WTC11 (cell line): ENCODE data around the gene SLC6A1. TPM values are rescaled to one million over a fixed set of nuclear protein-coding genes. Genes with fewer than 3 reads are reported as not detected.

Source experiments
- ATAC-seq: fragments of 200-7000 bp; cut with Tn5 transposase; 2 replicates; pipeline ENCODE4 v1.10.0; 2021; ENCODE audit warnings: mild to moderate bottlenecking, moderate library complexity
- CTCF ChIA-PET: fragments of 300-600 bp; sonication (Branson Sonifier 250); formaldehyde crosslinking; loops from one replicate; lab custom pipeline; 2021; ENCODE audit warnings: antibody characterized with exemption; lab: Charles Lee
- POLR2A ChIA-PET: fragments of 350-600 bp; sonication (Branson Sonifier 250); formaldehyde crosslinking; loops from one replicate; lab custom pipeline; 2021; ENCODE audit warnings: antibody characterized with exemption; lab: Charles Lee
- DNase-seq: peaks from one replicate; pipeline ENCODE4 v3.0.0; 2021; ENCODE audit warnings: low spot score
- H3K27ac Mint-ChIP-seq: 2 replicates; pipeline ENCODE4 v1.8.0; 2021; ENCODE audit warnings: mixed read lengths
- H3K27me3 Mint-ChIP-seq: 2 replicates; pipeline ENCODE4 v1.8.0; 2021; ENCODE audit warnings: low read depth, mild to moderate bottlenecking, moderate library complexity, mixed read lengths
- H3K36me3 Mint-ChIP-seq: 2 replicates; pipeline ENCODE4 v1.8.0; 2021; ENCODE audit warnings: mixed read lengths
- H3K4me1 Mint-ChIP-seq: 2 replicates; pipeline ENCODE4 v1.8.0; 2022; ENCODE audit warnings: mixed read lengths
- H3K4me3 Mint-ChIP-seq: 2 replicates; pipeline ENCODE4 v1.8.0; 2021; ENCODE audit warnings: mild to moderate bottlenecking, moderate library complexity, mixed read lengths
- H3K9me3 Mint-ChIP-seq: 2 replicates; pipeline ENCODE4 v1.8.0; 2021; ENCODE audit warnings: mixed read lengths
- ATF2 ChIP-seq: sonication (generic); formaldehyde crosslinking; IDR thresholded peaks from 2 replicates; pipeline ENCODE4 v1.8.1; 2022; ENCODE audit warnings: low read depth, missing genetic modification reagents, borderline replicate concordance
- ELF4 ChIP-seq: sonication (generic); formaldehyde crosslinking; IDR thresholded peaks from 2 replicates; pipeline ENCODE4 v1.8.1; 2022; ENCODE audit warnings: low read depth, mild to moderate bottlenecking, moderate library complexity, missing genetic modification reagents
- FOXJ3 ChIP-seq: sonication (generic); formaldehyde crosslinking; IDR thresholded peaks from 2 replicates; pipeline ENCODE4 v1.9.0; 2021; ENCODE audit warnings: missing genetic modification reagents, mild to moderate bottlenecking, borderline replicate concordance
- GRHL2 ChIP-seq: fragments of 250-450 bp; sonication (Bioruptor Pico); IDR thresholded peaks from 2 replicates; pipeline ENCODE4 v1.8.0; 2022; ENCODE audit warnings: mild to moderate bottlenecking, moderate library complexity; ENCODE audit not compliant: insufficient replicate concordance, severe bottlenecking
- JUN ChIP-seq: sonication (generic); formaldehyde crosslinking; IDR thresholded peaks from 2 replicates; pipeline ENCODE4 v1.8.0; 2023; ENCODE audit warnings: mild to moderate bottlenecking, missing genetic modification reagents
- NFE2L1 ChIP-seq: sonication (generic); formaldehyde crosslinking; IDR thresholded peaks from 2 replicates; pipeline ENCODE4 v1.8.1; 2023; ENCODE audit warnings: missing genetic modification reagents
- NFYB ChIP-seq: sonication (generic); formaldehyde crosslinking; conservative IDR thresholded peaks from 2 replicates; pipeline ENCODE4 v1.8.0; 2022; ENCODE audit warnings: low read depth, missing genetic modification reagents
- NR3C1 ChIP-seq: sonication (generic); formaldehyde crosslinking; conservative IDR thresholded peaks from 2 replicates; pipeline ENCODE4 v1.8.1; 2023; ENCODE audit warnings: low read depth, mild to moderate bottlenecking, missing genetic modification reagents
- PRDM15 ChIP-seq: sonication (generic); formaldehyde crosslinking; IDR thresholded peaks from 2 replicates; pipeline ENCODE4 v1.8.0; 2022; ENCODE audit warnings: missing genetic modification reagents
- SMAD3 ChIP-seq: sonication (generic); formaldehyde crosslinking; IDR thresholded peaks from 2 replicates; pipeline ENCODE4 v1.8.0; 2022; ENCODE audit warnings: missing genetic modification reagents, mild to moderate bottlenecking, borderline replicate concordance
- TCF7 ChIP-seq: sonication (generic); formaldehyde crosslinking; IDR thresholded peaks from 2 replicates; pipeline ENCODE4 v1.8.0; 2022; ENCODE audit warnings: mild to moderate bottlenecking, low read depth, missing genetic modification reagents, moderate library complexity
- TEAD4 ChIP-seq: sonication (generic); formaldehyde crosslinking; IDR thresholded peaks from 2 replicates; pipeline ENCODE4 v1.8.0; 2022; ENCODE audit warnings: mild to moderate bottlenecking, missing genetic modification reagents
- ZNF263 ChIP-seq: sonication (generic); formaldehyde crosslinking; IDR thresholded peaks from 2 replicates; pipeline ENCODE4 v1.8.1; 2022; ENCODE audit warnings: low read depth, mild to moderate bottlenecking, moderate library complexity, missing genetic modification reagents
- ZNF396 ChIP-seq: fragments of 250-450 bp; sonication (Bioruptor Pico); IDR thresholded peaks from 2 replicates; pipeline ENCODE4 v1.8.0; 2021; ENCODE audit warnings: mild to moderate bottlenecking, moderate library complexity, borderline replicate concordance
- ZNF671 ChIP-seq: fragments of 250-450 bp; sonication (Bioruptor Pico); IDR thresholded peaks from 2 replicates; pipeline ENCODE4 v1.8.0; 2021; ENCODE audit warnings: mild to moderate bottlenecking
- ZSCAN18 ChIP-seq: fragments of 250-450 bp; sonication (Bioruptor Pico); IDR thresholded peaks from 2 replicates; pipeline ENCODE4 v2.1.2; 2022; ENCODE audit warnings: mild to moderate bottlenecking, moderate library complexity
- total RNA-seq: library from RNA; stranded (reverse); gene quantifications from 3 replicates; pipeline ENCODE4 v1.2.3, GENCODE V29; 2021

The SLC6A1 gene
- total RNA-seq, 1 experiment from 2014 or later: 0.72 TPM

GRCh38 chr3:11077466-11077865 is 84.9 kb downstream of the SLC6A1 start (continued):
- TF ChIP-seq ZSCAN18 (CRISPR knock-in tag) (no peak), GRHL2 (CRISPR knock-in tag) (no peak), ATF2 (CRISPR knock-in tag) (no peak), ZNF263 (CRISPR knock-in tag) (no peak)

GRCh38 chr3:11078826-11079515 is 86.4 kb downstream of the SLC6A1 start:
- Mint-ChIP-seq H3K9me3 (peaks cover 25% of the 10 kb centered on the region), H3K36me3 (0 out of 2 replicates have a peak, but pooled peaks cover 6% of the 10 kb centered on the region), H3K4me1 (no peaks in the 10 kb centered on the region), H3K27me3 (peaks cover 9% of the 10 kb centered on the region), H3K4me3 (no peak overlapping the region)
- no peak for DNase-seq
- no peak for ATAC-seq
- CTCF ChIA-PET: no interaction called here
- TF ChIP-seq PRDM15: no peak
- TF ChIP-seq, all 79 proteins: peak for 0
- H3K27ac Mint-ChIP-seq: no peak overlapping the region
- POLR2A ChIA-PET: no interaction called here

- H3K36me3 Mint-ChIP-seq: 0 out of 2 replicates have a peak, but pooled peaks cover 3% of the 10 kb centered on the region
- POLR2A ChIA-PET: no interaction called here
- H3K27me3 Mint-ChIP-seq: peaks cover 2% of the 10 kb centered on the region; the same call in 1 of the 2 replicates
- CTCF ChIA-PET: interaction anchor here (1.5 kb wide), 1 partner anchor 20 kb away, joined by 4 read pairs; no protein-coding TSS in a partner anchor
- H3K4me3 Mint-ChIP-seq: no peak overlapping the region
- H3K4me1 Mint-ChIP-seq: no peaks in the 10 kb centered on the region
- DNase-seq (no peak), ATAC-seq (no peak)
- TF ChIP-seq NR3C1 (CRISPR knock-in tag): no peak
- no peak for TF ChIP-seq TCF7 (CRISPR knock-in tag)
- no peak for TF ChIP-seq TEAD4 (CRISPR knock-in tag)
- no peak for TF ChIP-seq ZNF671 (CRISPR knock-in tag)
- TF ChIP-seq ZNF396 (CRISPR knock-in tag): no peak
- TF ChIP-seq SMAD3 (CRISPR knock-in tag): no peak
- no peak for TF ChIP-seq NFYB (CRISPR knock-in tag)
- TF ChIP-seq FOXJ3 (CRISPR knock-in tag): no peak
- no peak for TF ChIP-seq NFE2L1 (CRISPR knock-in tag)
- TF ChIP-seq ELF4: no peak
- TF ChIP-seq JUN (CRISPR knock-in tag): no peak
- H3K27ac Mint-ChIP-seq: no peak overlapping the region
- H3K9me3 Mint-ChIP-seq: peaks cover 9% of the 10 kb centered on the region
Measured at GRCh38 chr3:11080492-11080891, 87.9 kb downstream of the SLC6A1 start.
